Esophagus squamous epithelium (tissue), 5 donors: ENCODE results near the gene FAIM2. TPM values are rescaled to one million over a fixed set of nuclear protein-coding genes. Genes with fewer than 3 reads are reported as not detected.

Experiments
- DNase-seq: peaks from one replicate; lab custom pipeline; 2025; lab: John Stamatoyannopoulos, UW
- H3K27ac ChIP-seq, 4 donors: fragments of 200-600 bp; sonication (generic); one replicate each; pipeline ENCODE4 v1.5.1; 2016 to 2019; ENCODE audit warnings: mild to moderate bottlenecking in 1 of 4
- H3K27me3 ChIP-seq, 4 donors: fragments of 200-600 bp; sonication (generic); 1 replicate in 3 of 4; 2 replicates in 1 of 4; pipeline versions ENCODE4 v1.5.1 to v1.6.0; 2017 to 2021; ENCODE audit warnings: antibody characterized with exemption in 1 of 4
- H3K36me3 ChIP-seq, 3 donors: fragments of 200-600 bp; sonication (generic); one replicate each; pipeline ENCODE4 v1.5.1; 2016 to 2019
- H3K4me1 ChIP-seq, 3 donors: fragments of 200-600 bp; sonication (generic); one replicate each; pipeline ENCODE4 v1.5.1; 2017 to 2019
- H3K4me3 ChIP-seq, 4 donors: fragments of 200-600 bp; sonication (generic); 1 replicate in 3 of 4; 2 replicates in 1 of 4; pipeline ENCODE4 v1.5.1; 2016 to 2019; ENCODE audit warnings: mild to moderate bottlenecking in 2 of 4, moderate library complexity in 1 of 4
- H3K9me3 ChIP-seq, 3 donors: fragments of 200-600 bp; sonication (generic); one replicate each; pipeline ENCODE4 v1.5.1; 2016 to 2019
- POLR2A ChIP-seq, 4 donors: fragments of 450-650 bp; IDR thresholded peaks; one replicate each; pipeline ENCODE4 v1.6.1; 2017; ENCODE audit warnings: antibody characterized with exemption in 4 of 4, mild to moderate bottlenecking in 4 of 4, moderate library complexity in 3 of 4
- WGBS, 2 donors: methylation state at CpG; one replicate each; pipeline ENCODE4 v1.1.5; 2018; 5-methylcytosine and 5-hydroxymethylcytosine counted together
- intact Hi-C: fragments of 100-400 bp; cut with DNase I; formaldehyde crosslinking; loops from one replicate; pipeline ENCODE4 v1.15.0; 2022
- total RNA-seq, 4 donors: library from RNA; depleted of rRNA; stranded (reverse); fragments of >200 nt; gene quantifications; one replicate each; pipeline ENCODE4 v1.1.0, GENCODE V29; 2016
- TF ChIP-seq, protein P1 (sequence below), 6 experiments: fragments of 450-650 bp in 4 of 6; fragments of 200-600 bp in 2 of 6; sonication (generic) in 2 of 6; IDR thresholded peaks; one replicate each; pipeline ENCODE4 v1.5.1; 2016 to 2019; ENCODE audit warnings: antibody characterized with exemption in 6 of 6, mild to moderate bottlenecking in 4 of 6, moderate library complexity in 4 of 6
- donor health status: DM: yes; HTN: yes; CAD: no.

FAIM2 gene
- total RNA-seq = 1 to 10 TPM in 1 of 4 donors, under 1 TPM in 3; 0.13 to 2.9 (median 0.23) TPM

DNA sequence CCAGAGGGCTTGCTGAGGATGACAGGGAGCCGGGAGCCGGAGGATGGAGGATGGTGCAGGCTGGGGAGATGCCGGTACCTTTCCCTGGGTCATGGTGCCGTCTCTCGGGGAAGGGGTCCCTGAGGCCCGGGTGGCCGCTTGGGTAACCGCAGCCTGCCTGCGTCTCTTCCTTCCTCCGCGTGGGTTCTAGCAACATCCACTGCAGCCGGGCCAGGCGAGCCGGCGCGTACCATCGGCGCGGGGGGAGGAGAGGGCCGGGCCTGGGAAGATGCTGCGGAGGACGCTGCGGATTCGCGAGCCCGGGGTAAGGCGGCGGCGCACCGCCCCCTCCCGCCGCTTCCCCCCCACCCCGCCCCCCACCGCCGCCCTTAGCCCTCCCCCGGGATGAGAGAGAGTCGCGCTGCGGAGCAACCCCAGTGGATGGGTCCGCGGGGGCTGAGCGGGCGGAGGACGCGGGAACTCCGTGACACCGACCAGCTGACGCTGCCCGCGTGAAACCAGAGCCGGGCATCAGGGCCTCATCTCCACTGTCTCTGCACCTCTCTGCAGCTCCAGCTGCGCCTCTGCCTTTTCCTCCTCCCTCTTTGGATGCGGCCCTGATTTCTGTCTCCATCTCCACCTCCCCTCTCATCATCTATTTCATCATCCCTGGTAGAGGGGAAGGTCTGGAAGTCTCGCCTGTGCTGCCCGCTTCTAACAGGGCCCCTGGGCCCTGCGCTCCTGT is at the start of gene FAIM2:
TSS of gene FAIM2 (minus strand) at position 201 of the 724 bp plus-strand sequence. CDS start at position 93, 108 bp downstream.
- no peak for DNase-seq
- TF ChIP-seq, protein P1, sequence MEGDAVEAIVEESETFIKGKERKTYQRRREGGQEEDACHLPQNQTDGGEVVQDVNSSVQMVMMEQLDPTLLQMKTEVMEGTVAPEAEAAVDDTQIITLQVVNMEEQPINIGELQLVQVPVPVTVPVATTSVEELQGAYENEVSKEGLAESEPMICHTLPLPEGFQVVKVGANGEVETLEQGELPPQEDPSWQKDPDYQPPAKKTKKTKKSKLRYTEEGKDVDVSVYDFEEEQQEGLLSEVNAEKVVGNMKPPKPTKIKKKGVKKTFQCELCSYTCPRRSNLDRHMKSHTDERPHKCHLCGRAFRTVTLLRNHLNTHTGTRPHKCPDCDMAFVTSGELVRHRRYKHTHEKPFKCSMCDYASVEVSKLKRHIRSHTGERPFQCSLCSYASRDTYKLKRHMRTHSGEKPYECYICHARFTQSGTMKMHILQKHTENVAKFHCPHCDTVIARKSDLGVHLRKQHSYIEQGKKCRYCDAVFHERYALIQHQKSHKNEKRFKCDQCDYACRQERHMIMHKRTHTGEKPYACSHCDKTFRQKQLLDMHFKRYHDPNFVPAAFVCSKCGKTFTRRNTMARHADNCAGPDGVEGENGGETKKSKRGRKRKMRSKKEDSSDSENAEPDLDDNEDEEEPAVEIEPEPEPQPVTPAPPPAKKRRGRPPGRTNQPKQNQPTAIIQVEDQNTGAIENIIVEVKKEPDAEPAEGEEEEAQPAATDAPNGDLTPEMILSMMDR (IDR thresholded peaks at IDR 0.05) = no peak
- no peak for TF ChIP-seq POLR2A (IDR thresholded peaks at IDR 0.05)
- Histone ChIP-seq H3K27me3 (peaks cover 0 to 26% (median 0%) of the 10 kb centered on the region in 4 donors), H3K4me1 (peaks cover 9 to 19% (median 12%) of the 10 kb centered on the region in 3 donors), H3K27ac (peak within 1 kb of the TSS in 3 of 4 donors; percentile 27 to 81 (median 68)), H3K9me3 (no peaks in the 10 kb centered on the region), H3K36me3 (no peaks in the 10 kb centered on the region), H3K4me3 (peak within 1 kb of the TSS; percentile 8 to 66 (median 38))
- 21 to 24% methylated on average over 7 to 8 of the region's 56 CpGs for WGBS, 2 donors
- intact Hi-C loops = no loop called here

DNA sequence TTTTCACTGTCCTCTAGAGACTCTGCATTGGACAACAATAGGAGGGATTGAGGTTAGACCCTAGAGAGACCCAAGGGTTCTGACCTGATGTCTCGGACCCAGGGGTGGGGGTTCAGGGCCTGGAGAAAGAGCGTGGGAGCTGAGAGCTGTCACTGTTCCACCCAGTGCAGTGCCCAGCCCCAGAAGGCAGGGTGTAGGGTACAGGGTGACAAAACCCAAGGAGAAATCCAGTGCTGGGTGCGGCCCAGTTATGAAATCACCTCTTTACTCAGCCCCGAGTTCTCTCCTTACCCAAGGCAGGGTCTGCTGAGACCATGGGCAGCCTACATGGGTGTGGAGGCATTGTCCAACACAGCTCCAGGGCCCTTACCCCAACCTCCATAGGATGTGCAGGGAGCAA is 49.5 kb upstream of the FAIM2 start:
- intact Hi-C loops = no loop called here
- Histone ChIP-seq H3K36me3 (no peaks in the 10 kb centered on the region), H3K27me3 (peaks cover 4 to 77% (median 9%) of the 10 kb centered on the region in 4 donors), H3K9me3 (no peaks in the 10 kb centered on the region), H3K27ac (no peak overlapping the region), H3K4me1 (peaks cover 6 to 18% (median 7%) of the 10 kb centered on the region in 3 donors), H3K4me3 (no peak overlapping the region)
- TF ChIP-seq, protein P1 (IDR thresholded peaks at IDR 0.05) = no peak
- no peak for TF ChIP-seq POLR2A (IDR thresholded peaks at IDR 0.05)
- no peak for DNase-seq
- 80% methylated on average over 1 of the region's 4 CpGs; no CpG with 5 or more reads in 1 of the 2 donors for WGBS, 2 donors

DNA sequence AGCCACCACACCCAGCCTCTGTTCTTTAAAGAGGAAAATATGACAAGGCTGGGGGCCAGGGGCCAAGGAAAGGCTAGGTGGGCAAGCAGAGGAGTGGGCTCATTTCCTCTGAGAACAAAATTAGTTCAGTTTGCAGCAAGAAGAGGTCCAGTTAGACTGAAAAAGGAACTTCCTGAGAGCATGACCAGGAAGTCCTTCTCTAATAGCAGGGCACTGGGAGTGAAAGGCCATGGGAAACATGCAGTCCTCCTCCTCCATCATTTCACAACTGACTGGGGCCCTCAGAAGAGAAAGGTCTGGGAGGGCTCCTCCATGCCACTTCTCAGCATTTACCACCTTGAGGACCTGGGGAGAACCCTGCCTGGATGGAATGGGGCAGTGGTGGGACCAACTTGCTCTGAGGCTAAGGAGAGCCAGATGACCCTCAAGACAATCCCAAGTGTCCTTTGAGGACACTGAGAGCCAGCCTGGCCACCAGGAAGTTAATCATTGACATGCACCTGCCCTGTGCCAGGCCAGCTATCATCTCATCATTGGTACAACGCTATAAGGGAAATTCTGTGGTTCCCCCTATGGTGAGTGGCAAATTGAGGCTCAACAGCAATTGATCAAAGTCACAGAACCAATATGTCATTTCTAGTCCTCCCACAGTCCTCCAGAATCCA is 48.8 kb upstream of the FAIM2 start:
- H3K27me3 ChIP-seq = peaks cover 4 to 71% (median 9%) of the 10 kb centered on the region in 4 donors
- peaks cover 6 to 21% (median 7%) of the 10 kb centered on the region in 3 donors for H3K4me1 ChIP-seq
- WGBS, 2 donors = 67 to 88% methylated on average over 1 of the region's 1 CpG
- TF ChIP-seq, protein P1 (IDR thresholded peaks at IDR 0.05) = no peak
- TF ChIP-seq POLR2A (IDR thresholded peaks at IDR 0.05) = no peak
- DNase-seq = no peak
- no peaks in the 10 kb centered on the region for H3K36me3 ChIP-seq
- no peak overlapping the region for H3K4me3 ChIP-seq
- H3K27ac ChIP-seq = no peak overlapping the region
- H3K9me3 ChIP-seq = no peaks in the 10 kb centered on the region
- intact Hi-C loops = no loop called here

DNA sequence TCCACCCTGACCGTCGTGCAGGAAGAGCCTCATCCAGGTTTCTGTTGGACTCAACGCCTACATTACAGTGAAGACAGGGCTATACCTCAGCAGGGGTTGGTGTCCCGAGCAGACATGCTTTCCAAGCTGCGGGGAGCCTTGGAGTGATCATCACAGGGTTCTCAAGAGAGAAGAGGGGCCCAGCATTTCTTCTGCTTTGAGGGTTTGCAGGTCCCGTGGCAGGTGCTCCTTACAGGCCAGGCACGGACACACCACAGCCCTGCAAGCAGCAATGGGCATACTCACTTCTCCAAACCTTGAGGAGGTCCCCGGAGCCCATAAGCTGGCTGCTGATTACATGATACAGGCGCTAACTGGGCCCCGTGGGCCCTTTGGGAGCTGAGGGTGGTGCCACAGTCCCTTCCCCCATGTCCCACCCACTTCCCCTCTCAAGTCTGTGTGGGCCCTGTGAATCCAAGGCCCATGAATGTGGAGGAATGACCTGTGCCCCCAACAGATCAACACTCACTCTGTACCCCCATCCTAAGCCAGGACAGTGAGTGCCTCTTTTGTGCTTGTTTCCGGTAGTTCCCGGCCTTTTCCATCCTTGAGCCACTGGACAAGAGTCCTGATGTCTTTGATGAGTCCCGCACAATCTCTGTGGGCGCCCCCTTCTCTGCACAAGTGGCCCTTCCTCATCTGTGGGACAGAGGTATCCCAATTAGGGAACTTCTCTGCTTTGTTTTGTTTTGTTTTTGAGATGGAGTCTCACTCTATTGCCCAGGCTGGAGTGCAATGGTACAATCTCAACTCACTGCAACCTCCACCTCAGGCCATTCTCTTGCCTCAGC is 47.9 kb upstream of the FAIM2 start:
- Histone ChIP-seq H3K27ac (no peak overlapping the region), H3K4me3 (no peak overlapping the region), H3K27me3 (peaks cover 4 to 62% (median 9%) of the 10 kb centered on the region in 4 donors), H3K4me1 (peaks cover 6 to 23% (median 7%) of the 10 kb centered on the region in 3 donors), H3K36me3 (no peaks in the 10 kb centered on the region), H3K9me3 (no peaks in the 10 kb centered on the region)
- intact Hi-C loops = no loop called here
- TF ChIP-seq, protein P1 (IDR thresholded peaks at IDR 0.05) = no peak
- no peak for TF ChIP-seq POLR2A (IDR thresholded peaks at IDR 0.05)
- DNase-seq = no peak
- WGBS, 2 donors = 74 to 75% methylated on average over 7 to 10 of the region's 14 CpGs
